Keratinocyte (primary cell): ENCODE measurements around the gene PIK3CG. TPM values are rescaled to one million over a fixed set of nuclear protein-coding genes. Genes with fewer than 3 reads are reported as not detected.

Experiments used
- DNase-seq: peaks from one replicate; pipeline ENCODE4 v3.0.0-alpha.2; 2011; ENCODE audit warnings: low read depth, missing footprints, low spot score
- FAIRE-seq: peaks from 2 replicates; lab custom pipeline; 2011; peaks lifted over from hg19 to GRCh38; lab: Jason Lieb, UNC
- H2AFZ ChIP-seq: 2 replicates; pipeline ENCODE4 v1.6.0; 2012; ENCODE audit warnings: low read length, control low read depth, inconsistent platforms; ENCODE audit not compliant: control insufficient read depth
- H3K27ac ChIP-seq: 2 replicates; pipeline ENCODE4 v1.5.1; 2011; ENCODE audit warnings: low read length; ENCODE audit not compliant: control insufficient read depth, insufficient read depth
- H3K27me3 ChIP-seq: 3 replicates; pipeline ENCODE4 v1.6.0; 2011; ENCODE audit warnings: low read length; ENCODE audit not compliant: control insufficient read depth, insufficient read depth; ENCODE audit errors: extremely low read depth
- H3K36me3 ChIP-seq, 2 experiments: 2 replicates in 1 of 2; 3 replicates in 1 of 2; pipeline ENCODE4 v1.5.1; 2011; ENCODE audit warnings: low read length in 2 of 2, mild to moderate bottlenecking in 1 of 2; ENCODE audit not compliant: control insufficient read depth in 2 of 2, insufficient read depth in 2 of 2; ENCODE audit errors: extremely low read depth in 1 of 2
- H3K4me1 ChIP-seq: 3 replicates; pipeline ENCODE4 v1.5.1; 2011; ENCODE audit warnings: low read length; ENCODE audit not compliant: control insufficient read depth, insufficient read depth; ENCODE audit errors: extremely low read depth
- H3K4me2 ChIP-seq: 3 replicates; pipeline ENCODE4 v1.6.0; 2011; ENCODE audit warnings: low read depth, low read length; ENCODE audit not compliant: control insufficient read depth, insufficient read depth; ENCODE audit errors: extremely low read depth
- H3K4me3 ChIP-seq, 3 experiments: fragments of 200-600 bp in 1 of 3; sonication (generic) in 1 of 3; 2 replicates in 2 of 3; 3 replicates in 1 of 3; pipeline ENCODE4 v1.5.1; 2011 to 2016; ENCODE audit warnings: low read length in 3 of 3, mild to moderate bottlenecking in 3 of 3, control low read depth in 2 of 3, inconsistent platforms in 1 of 3, low read depth in 1 of 3, mixed read lengths in 1 of 3, mixed run types in 1 of 3, moderate library complexity in 1 of 3; ENCODE audit not compliant: control insufficient read depth in 2 of 3, insufficient read depth in 2 of 3; ENCODE audit errors: extremely low read depth in 1 of 3
- H3K79me2 ChIP-seq: 2 replicates; pipeline ENCODE4 v1.6.0; 2012; ENCODE audit warnings: low read length; ENCODE audit not compliant: control insufficient read depth, insufficient read depth
- H3K9ac ChIP-seq: 3 replicates; pipeline ENCODE4 v1.6.0; 2011; ENCODE audit warnings: low read length; ENCODE audit not compliant: control insufficient read depth, insufficient read depth; ENCODE audit errors: extremely low read depth
- H3K9me1 ChIP-seq: 3 replicates; pipeline ENCODE4 v1.6.0; 2011; ENCODE audit warnings: low read length; ENCODE audit not compliant: control insufficient read depth, insufficient read depth; ENCODE audit errors: extremely low read depth
- H3K9me3 ChIP-seq: 2 replicates; pipeline ENCODE4 v1.5.1; 2012; ENCODE audit warnings: low read depth, low read length; ENCODE audit not compliant: control insufficient read depth
- H4K20me1 ChIP-seq: 3 replicates; pipeline ENCODE4 v1.6.0; 2011; ENCODE audit warnings: low read length; ENCODE audit not compliant: control insufficient read depth, insufficient read depth; ENCODE audit errors: extremely low read depth
- CTCF ChIP-seq, 3 experiments: IDR thresholded peaks in 1 of 3; conservative IDR thresholded peaks in 1 of 3; optimal IDR thresholded peaks in 1 of 3; 2 replicates in 2 of 3; 3 replicates in 1 of 3; pipeline versions ENCODE3 to v1.5.1; 2011; ENCODE audit warnings: low read length in 3 of 3, mild to moderate bottlenecking in 3 of 3, moderate library complexity in 2 of 3, control low read depth in 1 of 3, inconsistent platforms in 1 of 3; ENCODE audit not compliant: insufficient read depth in 2 of 3; ENCODE audit errors: extremely low read depth in 1 of 3
- EZH2 ChIP-seq: IDR thresholded peaks from one replicate; pipeline ENCODE4 v1.6.1; 2012; ENCODE audit warnings: inconsistent platforms, mild to moderate bottlenecking, low read length, moderate library complexity
- dilution Hi-C: fragments of 300-500 bp; cut with MboI; formaldehyde crosslinking; loops from one replicate; pipeline ENCODE4 v1.7.0; 2020; ENCODE audit warnings: low sequenced_read_pairs; ENCODE audit not compliant: extremely low pct_ligation_motif_present
- polyA plus RNA-seq, 5 experiments: library from polyadenylated mRNA; depleted of rRNA in 3 of 5; stranded (reverse) in 3 of 5; stranded (forward) in 1 of 5; unstranded in 1 of 5; fragments of >200 nt; gene quantifications; 1 replicate in 1 of 5; 2 replicates in 3 of 5; 3 replicates in 1 of 5; pipeline versions ENCODE4 v1.2.1 to v1.2.3, GENCODE V29; 2011 to 2012; ENCODE audit warnings: missing spikeins in 2 of 5, low read depth in 1 of 5, low replicate concordance in 1 of 5

Gene PIK3CG
- polyA plus RNA-seq, 1 donor (not counting 4 experiments of a cell fraction or from before 2014, with no cell fraction given): not detected

- Histone ChIP-seq H3K27ac (no peak overlapping the region), H3K9me3 (no peaks in the 10 kb centered on the region), H3K27me3 (no peaks in the 10 kb centered on the region), H3K4me2 (no peak overlapping the region), H3K4me1 (no peaks in the 10 kb centered on the region), H3K9ac (no peak overlapping the region), H3K9me1 (no peaks in the 10 kb centered on the region), H2AFZ (no peak overlapping the region), H3K36me3 (no peaks in the 10 kb centered on the region), H3K4me3 (no peak overlapping the region), H4K20me1 (no peaks in the 10 kb centered on the region), H3K79me2 (no peaks in the 10 kb centered on the region)
- dilution Hi-C loops: no loop called here
- DNase-seq: no peak
- no peak for FAIRE-seq
- no peak for TF ChIP-seq EZH2
- TF ChIP-seq CTCF (optimal IDR thresholded peaks at IDR 0.05 in 1 of 3, IDR thresholded peaks at IDR 0.05 in 1 of 3, conservative IDR thresholded peaks at IDR 0.05 in 1 of 3; ENCODE audit: extremely low read depth in 1 of 3, insufficient read depth in 2 of 3, low read length in 3 of 3): no peak
Measured at GRCh38 chr7:106866298-106867281, 1.5 kb downstream of the PIK3CG start.

GRCh38 chr7:106867641-106868351 lies 2.7 kb downstream of the PIK3CG start:
- no peak for FAIRE-seq
- Histone ChIP-seq H3K4me1 (no peaks in the 10 kb centered on the region), H3K36me3 (no peaks in the 10 kb centered on the region), H3K4me2 (no peak overlapping the region), H3K9ac (no peak overlapping the region), H3K9me1 (no peaks in the 10 kb centered on the region), H4K20me1 (no peaks in the 10 kb centered on the region), H3K4me3 (no peak overlapping the region), H3K9me3 (no peaks in the 10 kb centered on the region), H3K79me2 (no peaks in the 10 kb centered on the region), H2AFZ (no peak overlapping the region), H3K27ac (no peak overlapping the region), H3K27me3 (no peaks in the 10 kb centered on the region)
- TF ChIP-seq CTCF (optimal IDR thresholded peaks at IDR 0.05 in 1 of 3, IDR thresholded peaks at IDR 0.05 in 1 of 3, conservative IDR thresholded peaks at IDR 0.05 in 1 of 3; ENCODE audit: extremely low read depth in 1 of 3, insufficient read depth in 2 of 3, low read length in 3 of 3): no peak
- TF ChIP-seq EZH2: no peak
- DNase-seq: no peak
- dilution Hi-C loops: no loop called here
